A549 (cell line): ENCODE results near the gene NCDN. TPM values are rescaled to one million over a fixed set of nuclear protein-coding genes. Genes with fewer than 3 reads are reported as not detected.

Source experiments
- ATAC-seq, 2 experiments: fragments of 200-7000 bp in 1 of 2; fragments of >200 bp in 1 of 2; cut with Nextera tagmentation in 1 of 2; cut with Tn5 transposase in 1 of 2; 3 replicates each; pipeline versions ENCODE4 v1.8.0 to v1.9.1; 2018 to 2020; ENCODE audit warnings: mild to moderate bottlenecking in 1 of 2, moderate library complexity in 1 of 2
- CTCF ChIA-PET: fragments of 300-600 bp; sonication (Branson Sonifier 250); formaldehyde crosslinking; extraction: SDS; loops from one replicate; lab custom pipeline; 2021; ENCODE audit warnings: antibody characterized with exemption, inconsistent platforms; lab: Yijun Ruan, JAX
- POLR2A ChIA-PET: fragments of 350-600 bp; formaldehyde crosslinking; extraction: SDS; loops from one replicate; lab custom pipeline; 2021; ENCODE audit warnings: antibody characterized with exemption, inconsistent platforms; lab: Yijun Ruan, JAX
- DNase-seq, 2 experiments: peaks; one replicate each; pipeline versions ENCODE4 v3.0.0 to v3.0.0-alpha.2; 2011 to 2016; ENCODE audit warnings: low read depth in 1 of 2, low spot score in 1 of 2
- FAIRE-seq: peaks from 2 replicates; lab custom pipeline; 2011; peaks lifted over from hg19 to GRCh38; lab: Jason Lieb, UNC
- H3K27ac ChIP-seq, 2 experiments: fragments of >200 bp; sonication (Bioruptor Twin); formaldehyde crosslinking; 3 replicates each; pipeline ENCODE4 v1.5.1; 2016 to 2017
- H3K4me1 ChIP-seq: fragments of >200 bp; sonication (Bioruptor Twin); formaldehyde crosslinking; 3 replicates; pipeline ENCODE4 v1.6.1; 2016
- H3K4me2 ChIP-seq: fragments of >200 bp; sonication (Bioruptor Twin); formaldehyde crosslinking; 3 replicates; pipeline ENCODE4 v1.6.1; 2016
- H3K4me3 ChIP-seq: fragments of >200 bp; sonication (Bioruptor Twin); formaldehyde crosslinking; 3 replicates; pipeline ENCODE4 v1.5.1; 2016
- H3K9me3 ChIP-seq: fragments of >200 bp; sonication (Bioruptor Twin); formaldehyde crosslinking; 3 replicates; pipeline ENCODE4 v1.6.1; 2016
- CEBPB ChIP-seq, 2 experiments: fragments of >200 bp in 1 of 2; sonication (Bioruptor Twin) in 1 of 2; formaldehyde crosslinking in 1 of 2; IDR thresholded peaks; 2 replicates each; pipeline ENCODE4 v1.6.1; 2012 to 2016
- CHD2 ChIP-seq: fragments of 150-350 bp; IDR thresholded peaks from 2 replicates; pipeline ENCODE4 v1.6.1; 2014; ENCODE audit warnings: low read length; ENCODE audit not compliant: partially characterized antibody
- EHF ChIP-seq: fragments of 250-450 bp; sonication (Bioruptor Pico); IDR thresholded peaks from 2 replicates; pipeline ENCODE4 v1.5.0; 2020; ENCODE audit warnings: mild to moderate bottlenecking
- ESRRA ChIP-seq: fragments of 150-350 bp; IDR thresholded peaks from 2 replicates; pipeline ENCODE4 v1.6.1; 2014; ENCODE audit warnings: mild to moderate bottlenecking, low read length, borderline replicate concordance
- HOXB13 ChIP-seq: fragments of 250-450 bp; sonication (Bioruptor Pico); IDR thresholded peaks from 2 replicates; pipeline ENCODE4 v1.5.0; 2020; ENCODE audit warnings: low read depth, mild to moderate bottlenecking, moderate library complexity
- KDM5A ChIP-seq: fragments of 200-600 bp; sonication (generic); IDR thresholded peaks from 2 replicates; pipeline ENCODE4 v1.6.1; 2016; ENCODE audit warnings: antibody characterized with exemption, mild to moderate bottlenecking
- NFE2L2 ChIP-seq: fragments of 150-350 bp; conservative IDR thresholded peaks from 2 replicates; pipeline ENCODE4 v1.6.1; 2014; ENCODE audit warnings: low read length
- NR3C1 ChIP-seq: fragments of >200 bp; sonication (Bioruptor Twin); formaldehyde crosslinking; IDR thresholded peaks from 3 replicates; pipeline ENCODE4 v1.6.1; 2017
- PHF8 ChIP-seq: fragments of 200-600 bp; sonication (generic); IDR thresholded peaks from 2 replicates; pipeline ENCODE4 v1.6.1; 2016; ENCODE audit warnings: low read depth, mild to moderate bottlenecking, antibody characterized with exemption, moderate library complexity, borderline replicate concordance
- POLR2AphosphoS2 ChIP-seq: conservative IDR thresholded peaks from 2 replicates; pipeline ENCODE4 v1.6.1; 2012; ENCODE audit warnings: low read length, improper control_type of control experiment, inconsistent platforms
- RAD21 ChIP-seq, 2 experiments: fragments of >200 bp in 1 of 2; sonication (Bioruptor Twin) in 1 of 2; formaldehyde crosslinking in 1 of 2; IDR thresholded peaks in 1 of 2; conservative IDR thresholded peaks in 1 of 2; 2 replicates in 1 of 2; 3 replicates in 1 of 2; pipeline ENCODE4 v1.6.1; 2012 to 2018; ENCODE audit warnings: inconsistent platforms in 1 of 2
- RCOR1 ChIP-seq: fragments of 150-350 bp; IDR thresholded peaks from 2 replicates; pipeline ENCODE4 v1.6.1; 2014; ENCODE audit warnings: antibody characterized with exemption, low read length, low read depth
- RNF2 ChIP-seq: fragments of 200-600 bp; sonication (generic); IDR thresholded peaks from 2 replicates; pipeline ENCODE4 v1.6.1; 2016; ENCODE audit warnings: low read depth, mild to moderate bottlenecking, antibody characterized with exemption, moderate library complexity, borderline replicate concordance
- SREBF2 ChIP-seq: fragments of 450-650 bp; IDR thresholded peaks from 2 replicates; pipeline ENCODE4 v1.6.1; 2014; ENCODE audit warnings: mild to moderate bottlenecking, moderate library complexity
- TFCP2L1 ChIP-seq: fragments of 250-450 bp; sonication (Bioruptor Pico); IDR thresholded peaks from 2 replicates; pipeline ENCODE4 v1.5.0; 2021; ENCODE audit warnings: mild to moderate bottlenecking
- ZNF302 ChIP-seq: fragments of 250-450 bp; sonication (Bioruptor Pico); IDR thresholded peaks from 2 replicates; pipeline ENCODE4 v1.9.0; 2021; ENCODE audit warnings: inconsistent platforms, mild to moderate bottlenecking, moderate library complexity
- ZSCAN20 ChIP-seq: fragments of 250-450 bp; sonication (Bioruptor Pico); IDR thresholded peaks from 2 replicates; pipeline ENCODE4 v1.8.0; 2022; ENCODE audit warnings: mild to moderate bottlenecking, moderate library complexity
- WGBS: methylation state at CpG from one replicate; pipeline ENCODE4 v1.1.6; 2017; ENCODE audit errors: missing lambda C conversion rate; 5-methylcytosine and 5-hydroxymethylcytosine counted together
- polyA plus RNA-seq, 4 experiments: library from polyadenylated mRNA; depleted of rRNA in 3 of 4; stranded (reverse); fragments of >200 nt; fragmentation: RNase III in 1 of 4; extraction: RNeasy Plus Mini Kit Qiagen cat#74134 plus additional on column Dnase treatment in 1 of 4; gene quantifications; 2 replicates in 3 of 4; 3 replicates in 1 of 4; pipeline ENCODE4 v1.2.3, GENCODE V29; 2011 to 2017
- TF ChIP-seq, protein P1 (sequence below): fragments of >200 bp; sonication (Bioruptor Twin); formaldehyde crosslinking; IDR thresholded peaks from 2 replicates; pipeline ENCODE4 v1.6.1; 2016
- TF ChIP-seq, protein P2 (sequence below): fragments of >200 bp; sonication (Bioruptor Twin); formaldehyde crosslinking; IDR thresholded peaks from 3 replicates; pipeline ENCODE4 v1.6.1; 2016
- TF ChIP-seq, protein P3 (sequence below): fragments of 150-350 bp; IDR thresholded peaks from 2 replicates; pipeline ENCODE4 v1.6.1; 2014; ENCODE audit warnings: low read depth, mild to moderate bottlenecking, low read length
- TF ChIP-seq, protein P4 (sequence below): fragments of 450-650 bp; IDR thresholded peaks from 2 replicates; pipeline ENCODE4 v1.6.1; 2014; ENCODE audit warnings: antibody characterized with exemption
- TF ChIP-seq, protein P5 (sequence below): IDR thresholded peaks from 2 replicates; pipeline ENCODE4 v1.6.1; 2012
- TF ChIP-seq, protein P6 (sequence below): IDR thresholded peaks from 2 replicates; pipeline ENCODE4 v1.6.1; 2012; ENCODE audit warnings: low read depth, borderline replicate concordance

Gene NCDN
- polyA plus RNA-seq, 2 of the 4 experiments (the other 2 are of a cell fraction): 7.0 to 16.8 TPM

DNA sequence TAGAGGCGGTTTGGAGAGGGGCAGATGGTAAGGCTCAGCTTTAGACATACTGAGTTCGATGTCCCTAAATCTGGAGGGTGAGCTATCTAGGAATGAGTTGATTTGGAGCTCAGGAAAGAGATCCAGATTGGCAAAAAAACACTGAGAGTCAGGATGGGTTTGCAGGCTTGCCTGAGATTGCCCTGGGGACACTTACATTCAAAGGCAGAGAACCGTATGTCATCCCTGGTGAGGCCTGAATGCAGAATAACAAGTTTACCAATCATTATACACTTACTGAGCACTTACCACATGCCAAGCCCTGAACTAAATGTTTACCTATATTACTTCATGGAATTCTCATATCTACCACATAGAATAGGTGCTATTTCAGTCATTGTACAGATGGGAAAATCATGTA is 43.0 kb downstream of the NCDN start:
- no peak for FAIRE-seq
- no peak for ATAC-seq
- no peak for TF ChIP-seq NFE2L2
- TF ChIP-seq, protein P1, sequence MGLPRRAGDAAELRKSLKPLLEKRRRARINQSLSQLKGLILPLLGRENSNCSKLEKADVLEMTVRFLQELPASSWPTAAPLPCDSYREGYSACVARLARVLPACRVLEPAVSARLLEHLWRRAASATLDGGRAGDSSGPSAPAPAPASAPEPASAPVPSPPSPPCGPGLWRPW: no peak
- TF ChIP-seq RNF2: no peak
- TF ChIP-seq EHF (CRISPR knock-in tag): no peak
- no peak for TF ChIP-seq CEBPB (IDR thresholded peaks at IDR 0.05)
- no peak for TF ChIP-seq HOXB13 (CRISPR knock-in tag)
- TF ChIP-seq RCOR1: no peak
- TF ChIP-seq PHF8: no peak
- no peak for TF ChIP-seq ZNF302
- TF ChIP-seq, protein P2, sequence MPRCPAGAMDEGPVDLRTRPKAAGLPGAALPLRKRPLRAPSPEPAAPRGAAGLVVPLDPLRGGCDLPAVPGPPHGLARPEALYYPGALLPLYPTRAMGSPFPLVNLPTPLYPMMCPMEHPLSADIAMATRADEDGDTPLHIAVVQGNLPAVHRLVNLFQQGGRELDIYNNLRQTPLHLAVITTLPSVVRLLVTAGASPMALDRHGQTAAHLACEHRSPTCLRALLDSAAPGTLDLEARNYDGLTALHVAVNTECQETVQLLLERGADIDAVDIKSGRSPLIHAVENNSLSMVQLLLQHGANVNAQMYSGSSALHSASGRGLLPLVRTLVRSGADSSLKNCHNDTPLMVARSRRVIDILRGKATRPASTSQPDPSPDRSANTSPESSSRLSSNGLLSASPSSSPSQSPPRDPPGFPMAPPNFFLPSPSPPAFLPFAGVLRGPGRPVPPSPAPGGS: no peak
- no peak for TF ChIP-seq CHD2
- no peak for TF ChIP-seq ZSCAN20 (CRISPR knock-in tag)
- TF ChIP-seq, protein P3, sequence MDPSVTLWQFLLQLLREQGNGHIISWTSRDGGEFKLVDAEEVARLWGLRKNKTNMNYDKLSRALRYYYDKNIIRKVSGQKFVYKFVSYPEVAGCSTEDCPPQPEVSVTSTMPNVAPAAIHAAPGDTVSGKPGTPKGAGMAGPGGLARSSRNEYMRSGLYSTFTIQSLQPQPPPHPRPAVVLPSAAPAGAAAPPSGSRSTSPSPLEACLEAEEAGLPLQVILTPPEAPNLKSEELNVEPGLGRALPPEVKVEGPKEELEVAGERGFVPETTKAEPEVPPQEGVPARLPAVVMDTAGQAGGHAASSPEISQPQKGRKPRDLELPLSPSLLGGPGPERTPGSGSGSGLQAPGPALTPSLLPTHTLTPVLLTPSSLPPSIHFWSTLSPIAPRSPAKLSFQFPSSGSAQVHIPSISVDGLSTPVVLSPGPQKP: no peak
- TF ChIP-seq TFCP2L1: no peak
- TF ChIP-seq, protein P4, sequence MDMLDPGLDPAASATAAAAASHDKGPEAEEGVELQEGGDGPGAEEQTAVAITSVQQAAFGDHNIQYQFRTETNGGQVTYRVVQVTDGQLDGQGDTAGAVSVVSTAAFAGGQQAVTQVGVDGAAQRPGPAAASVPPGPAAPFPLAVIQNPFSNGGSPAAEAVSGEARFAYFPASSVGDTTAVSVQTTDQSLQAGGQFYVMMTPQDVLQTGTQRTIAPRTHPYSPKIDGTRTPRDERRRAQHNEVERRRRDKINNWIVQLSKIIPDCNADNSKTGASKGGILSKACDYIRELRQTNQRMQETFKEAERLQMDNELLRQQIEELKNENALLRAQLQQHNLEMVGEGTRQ: no peak
- TF ChIP-seq, protein P5, sequence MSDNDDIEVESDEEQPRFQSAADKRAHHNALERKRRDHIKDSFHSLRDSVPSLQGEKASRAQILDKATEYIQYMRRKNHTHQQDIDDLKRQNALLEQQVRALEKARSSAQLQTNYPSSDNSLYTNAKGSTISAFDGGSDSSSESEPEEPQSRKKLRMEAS: no peak
- TF ChIP-seq RAD21 (conservative IDR thresholded peaks at IDR 0.05 in 1 of 2, IDR thresholded peaks at IDR 0.05 in 1 of 2): no peak
- no peak for TF ChIP-seq NR3C1
- no peak for TF ChIP-seq POLR2AphosphoS2
- Histone ChIP-seq H3K4me3 (no peak overlapping the region), H3K9me3 (no peaks in the 10 kb centered on the region), H3K4me1 (no peaks in the 10 kb centered on the region), H3K4me2 (no peak overlapping the region), H3K27ac (no peak overlapping the region)
- 95% methylated on average over 3 of the region's 3 CpGs for WGBS
- ChIA-PET POLR2A (no interaction called here), CTCF (no interaction called here)
- DNase-seq: no peak

DNA sequence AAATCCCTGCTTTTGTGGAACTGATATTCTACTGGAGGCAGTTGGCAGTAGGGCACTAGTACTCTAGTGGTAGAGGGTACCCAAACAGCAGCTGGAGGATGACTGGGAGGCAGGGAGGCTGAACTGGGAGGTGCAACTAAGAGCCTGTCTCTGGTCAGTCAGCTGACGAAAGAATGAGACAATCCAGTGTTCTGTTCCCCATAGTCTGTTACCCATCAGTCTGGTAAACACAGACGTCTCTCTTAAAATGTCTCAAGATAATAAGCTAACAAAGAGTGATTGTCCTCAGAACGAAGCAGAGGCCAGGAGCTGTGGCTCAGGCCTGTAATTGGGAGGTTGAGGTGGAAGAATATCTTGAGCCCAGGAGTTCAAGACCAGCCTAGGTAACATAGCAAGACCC is 45.9 kb downstream of the NCDN start:
- ATAC-seq (no peak), DNase-seq (no peak), FAIRE-seq (no peak)
- H3K4me1 ChIP-seq: no peaks in the 10 kb centered on the region
- no peak overlapping the region for H3K27ac ChIP-seq
- ChIA-PET POLR2A (no interaction called here), CTCF (interaction anchor here (0.7 to 2.3 kb wide), 2 partner anchors 52 to 124 kb away, joined by 3 to 7 read pairs; no protein-coding TSS in a partner anchor)
- 93% methylated on average over 3 of the region's 3 CpGs for WGBS
- H3K9me3 ChIP-seq: no peaks in the 10 kb centered on the region
- no peak for TF ChIP-seq KDM5A
- no peak for TF ChIP-seq PHF8
- TF ChIP-seq ESRRA: no peak
- no peak for TF ChIP-seq SREBF2
- no peak overlapping the region for H3K4me2 ChIP-seq
- H3K4me3 ChIP-seq: no peak overlapping the region

DNA sequence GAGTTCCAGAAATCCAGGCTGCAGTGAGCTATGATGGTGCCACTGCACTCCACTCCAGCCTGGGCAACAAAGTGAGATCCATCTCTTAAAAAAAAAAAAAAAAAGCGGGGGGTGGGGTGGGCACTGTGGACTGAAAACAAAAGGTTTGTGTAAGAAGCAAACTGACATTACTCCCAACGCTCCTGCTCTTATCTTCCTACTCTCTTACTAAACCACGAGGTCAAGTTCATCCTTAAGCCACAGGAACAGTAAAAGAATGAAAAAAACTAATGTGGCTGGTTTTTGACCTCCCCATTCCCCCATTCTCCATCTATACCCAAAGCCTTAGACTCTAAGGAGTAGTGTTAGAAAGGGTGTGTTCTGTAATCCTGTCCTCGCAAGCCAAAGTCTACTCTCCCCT is 46.3 kb downstream of the NCDN start:
- H3K4me3 ChIP-seq: no peak overlapping the region
- H3K9me3 ChIP-seq: no peaks in the 10 kb centered on the region
- no peak for FAIRE-seq
- DNase-seq: no peak
- CTCF ChIA-PET: interaction anchor here (0.7 kb wide), 1 partner anchor 52 kb away, joined by 3 read pairs; no protein-coding TSS in a partner anchor
- no peak for TF ChIP-seq SREBF2
- TF ChIP-seq, protein P6, sequence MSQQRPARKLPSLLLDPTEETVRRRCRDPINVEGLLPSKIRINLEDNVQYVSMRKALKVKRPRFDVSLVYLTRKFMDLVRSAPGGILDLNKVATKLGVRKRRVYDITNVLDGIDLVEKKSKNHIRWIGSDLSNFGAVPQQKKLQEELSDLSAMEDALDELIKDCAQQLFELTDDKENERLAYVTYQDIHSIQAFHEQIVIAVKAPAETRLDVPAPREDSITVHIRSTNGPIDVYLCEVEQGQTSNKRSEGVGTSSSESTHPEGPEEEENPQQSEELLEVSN: no peak
- TF ChIP-seq PHF8: no peak
- TF ChIP-seq POLR2AphosphoS2: no peak
- 85% methylated on average over 4 of the region's 4 CpGs for WGBS
- H3K4me2 ChIP-seq: no peak overlapping the region
- H3K27ac ChIP-seq: no peak overlapping the region
- POLR2A ChIA-PET: no interaction called here
- H3K4me1 ChIP-seq: no peaks in the 10 kb centered on the region
- ATAC-seq: no peak
